ENCODE data around the gene RUNDC3A.
"Not testable (repeated sequence)": the region's sequence is repeated elsewhere in the genome, so short reads cannot be mapped to it uniquely, and the experiment has no call there.

Gene RUNDC3A

GRCh38 chr17:44321246-44322120, 13.1 kb downstream of the RUNDC3A start:
- no peak for DNase-seq

- no peak for DNase-seq
Measured at GRCh38 chr17:44322236-44322895, 14.0 kb downstream of the RUNDC3A start.

- no peak for DNase-seq
Measured at GRCh38 chr17:44323359-44324091, 15.1 kb downstream of the RUNDC3A start.

GRCh38 chr17:44324092-44324570, 15.7 kb downstream of the RUNDC3A start:
- no peak for DNase-seq

- DNase-seq = peak; percentile 88
Measured at GRCh38 chr17:44324571-44325275, 16.3 kb downstream of the RUNDC3A start, which contains the start of gene SLC25A39. Gene SLC25A39, minus strand, starts transcription at chr17:44324823. Its CDS starts 1,261 bp downstream, at chr17:44323562.

- DNase-seq = peak; percentile 85
Measured at GRCh38 chr17:44326861-44327444, 18.6 kb downstream of the RUNDC3A start.

- no peak for DNase-seq
Measured at GRCh38 chr17:44327715-44328449, 19.5 kb downstream of the RUNDC3A start.

GRCh38 chr17:44329516-44329915, 21.1 kb downstream of the RUNDC3A start:
- DNase-seq = not testable (repeated sequence)

GRCh38 chr17:44330263-44330662, 21.9 kb downstream of the RUNDC3A start:
- DNase-seq = not testable (repeated sequence)

GRCh38 chr17:44331249-44331760, 22.9 kb downstream of the RUNDC3A start:
- DNase-seq = peak; percentile 57

- no peak for DNase-seq
Measured at GRCh38 chr17:44333371-44333770, 25.0 kb downstream of the RUNDC3A start.

- no peak for DNase-seq
Measured at GRCh38 chr17:44334315-44334714, 25.9 kb downstream of the RUNDC3A start.

- no peak for DNase-seq
Measured at GRCh38 chr17:44334727-44335126, 26.3 kb downstream of the RUNDC3A start.

- DNase-seq = no peak
Measured at GRCh38 chr17:44335564-44335963, 27.2 kb downstream of the RUNDC3A start.

GRCh38 chr17:44335968-44336367, 27.6 kb downstream of the RUNDC3A start:
- DNase-seq = no peak

- no peak for DNase-seq
Measured at GRCh38 chr17:44338702-44339101, 30.3 kb downstream of the RUNDC3A start.

GRCh38 chr17:44340553-44340952, 32.2 kb downstream of the RUNDC3A start:
- not testable (repeated sequence) for DNase-seq

GRCh38 chr17:44343510-44344209, 35.3 kb downstream of the RUNDC3A start:
- no peak for DNase-seq

GRCh38 chr17:44344939-44345453, 36.6 kb downstream of the RUNDC3A start, which contains the start of gene GRN:
Gene GRN, plus strand, starts transcription at chr17:44345302. Its CDS starts 3,863 bp downstream, at chr17:44349165.
- peak; percentile 74 for DNase-seq

GRCh38 chr17:44345454-44346026, 37.1 kb downstream of the RUNDC3A start:
- peak; percentile 23 for DNase-seq

Measured in effector CD8-positive, alpha-beta T cell (primary cell).